Central memory CD4-positive, alpha-beta T cell (primary cell): ENCODE measurements around the gene MARVELD2.
"Not testable (repeated sequence)": the region's sequence is repeated elsewhere in the genome, so short reads cannot be mapped to it uniquely, and the experiment has no call there.

Experiments
- DNase-seq: peaks from one replicate; pipeline ENCODE4 v3.0.0; 2022

The MARVELD2 gene

DNA sequence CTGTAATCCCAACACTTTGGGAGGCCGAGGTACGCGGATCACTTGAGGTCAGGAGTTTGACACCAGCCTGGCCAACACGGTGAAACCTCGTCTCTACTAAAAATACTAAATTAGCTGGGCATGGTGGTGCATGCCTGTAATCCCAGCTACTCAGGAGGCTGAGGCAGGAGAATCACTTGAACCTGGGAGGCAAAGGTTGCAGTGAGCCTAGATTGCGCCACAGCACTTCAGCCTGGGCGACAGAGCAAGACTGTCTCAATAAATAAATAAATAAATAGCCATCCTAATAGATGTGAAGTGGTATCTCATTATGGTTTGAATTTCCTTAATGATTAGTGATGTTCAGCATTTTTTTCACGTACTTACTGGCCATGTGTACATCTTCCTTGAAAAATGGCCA, 35.6 kb downstream of the MARVELD2 start:
- DNase-seq: not testable (repeated sequence)

- no peak for DNase-seq
Measured at GRCh38 chr5:69451941-69452647, 37.2 kb downstream of the MARVELD2 start.

DNA sequence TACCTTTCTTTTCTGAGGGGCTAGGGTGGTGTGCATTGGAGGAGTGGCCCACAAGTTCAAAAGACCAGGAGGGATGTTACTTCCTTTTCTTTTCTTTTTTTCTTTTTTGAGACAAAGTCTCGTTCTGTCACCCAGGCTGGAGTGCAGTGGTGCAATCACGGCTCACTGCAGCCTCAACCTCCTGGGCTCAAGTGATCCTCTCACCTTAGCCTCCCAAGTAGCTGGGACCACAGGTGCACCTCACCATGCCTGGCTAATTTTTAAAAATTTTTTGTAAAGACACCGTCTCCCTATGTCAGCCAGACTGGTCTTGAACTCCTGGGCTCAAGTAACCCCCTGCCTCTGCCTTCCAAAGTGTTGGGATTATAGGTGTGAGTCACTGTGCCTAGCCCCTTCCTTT, 38.6 kb downstream of the MARVELD2 start:
- not testable (repeated sequence) for DNase-seq

- DNase-seq: no peak
Measured at GRCh38 chr5:69454460-69455249, 39.7 kb downstream of the MARVELD2 start.

DNA sequence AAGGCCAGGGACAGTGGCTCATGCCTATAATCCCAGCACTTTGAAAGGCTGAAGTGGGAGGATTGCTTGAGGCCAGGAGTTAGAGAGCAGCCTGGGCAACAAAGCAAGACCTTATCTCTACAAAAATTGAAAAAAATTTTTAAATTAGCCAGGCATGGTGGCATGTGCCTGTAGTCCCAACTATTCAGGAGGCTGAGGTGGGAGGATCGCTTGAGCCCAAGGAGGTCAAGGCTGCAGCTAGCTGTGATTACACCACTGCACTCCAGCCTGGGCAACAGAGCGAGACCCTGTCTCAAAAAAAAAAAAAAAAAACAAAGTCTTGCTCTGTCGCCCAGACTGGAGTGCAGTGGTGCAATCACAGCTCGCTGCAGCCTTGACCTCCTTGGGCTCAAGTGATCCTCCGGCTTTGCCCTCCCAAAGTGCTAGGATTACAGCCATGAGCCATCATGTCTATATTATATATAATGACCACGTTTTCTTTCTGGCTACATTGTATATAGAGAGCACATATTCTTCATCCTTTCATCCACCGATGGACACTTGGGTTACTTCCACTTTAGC, 40.6 kb downstream of the MARVELD2 start:
- not testable (repeated sequence) for DNase-seq

DNA sequence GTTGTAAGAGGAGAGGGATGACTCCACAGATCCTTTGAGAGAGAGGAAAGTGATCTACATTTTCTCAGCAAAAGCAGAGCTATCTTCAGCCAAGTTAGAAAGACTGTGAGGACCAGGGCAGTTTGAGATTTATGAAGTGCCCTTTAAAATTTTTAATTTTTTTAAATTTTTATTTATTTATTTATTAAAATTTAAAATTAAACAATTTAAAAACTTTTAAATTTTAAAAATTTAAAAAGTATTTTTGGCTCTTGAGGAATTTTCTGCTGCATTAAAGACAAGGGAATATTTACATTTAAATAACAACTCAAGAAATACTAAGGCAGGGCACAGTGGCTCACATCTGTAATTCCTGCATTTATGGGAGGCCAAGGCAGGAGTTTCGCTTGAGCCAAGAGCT, 47.3 kb downstream of the MARVELD2 start:
- no peak for DNase-seq

- DNase-seq: not testable (repeated sequence)
Measured at GRCh38 chr5:69466375-69466774, 51.5 kb downstream of the MARVELD2 start.

- no peak for DNase-seq
Measured at GRCh38 chr5:69467442-69468225, 52.7 kb downstream of the MARVELD2 start.

DNA sequence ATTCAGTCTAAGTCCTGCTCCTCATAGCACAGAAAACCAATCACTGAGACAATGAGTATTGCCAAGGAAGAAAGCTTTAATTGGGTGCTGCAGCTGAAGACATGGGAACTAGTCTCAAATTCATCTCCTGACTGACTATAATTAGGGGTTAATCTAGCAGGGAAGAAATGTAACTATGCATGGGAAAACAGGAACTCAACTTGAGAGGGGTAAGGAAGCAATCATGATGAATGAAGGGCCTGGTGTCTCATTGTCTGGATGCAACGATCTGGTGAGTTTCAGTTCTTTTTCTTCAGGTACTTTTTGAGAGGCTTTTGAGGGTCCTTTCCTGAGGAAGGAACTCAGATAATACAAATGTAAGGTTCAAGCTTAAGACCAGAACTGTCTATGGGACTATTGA, 53.7 kb downstream of the MARVELD2 start:
- DNase-seq: no peak

GRCh38 chr5:69471516-69471915, 56.6 kb downstream of the MARVELD2 start:
- DNase-seq: not testable (repeated sequence)

DNA sequence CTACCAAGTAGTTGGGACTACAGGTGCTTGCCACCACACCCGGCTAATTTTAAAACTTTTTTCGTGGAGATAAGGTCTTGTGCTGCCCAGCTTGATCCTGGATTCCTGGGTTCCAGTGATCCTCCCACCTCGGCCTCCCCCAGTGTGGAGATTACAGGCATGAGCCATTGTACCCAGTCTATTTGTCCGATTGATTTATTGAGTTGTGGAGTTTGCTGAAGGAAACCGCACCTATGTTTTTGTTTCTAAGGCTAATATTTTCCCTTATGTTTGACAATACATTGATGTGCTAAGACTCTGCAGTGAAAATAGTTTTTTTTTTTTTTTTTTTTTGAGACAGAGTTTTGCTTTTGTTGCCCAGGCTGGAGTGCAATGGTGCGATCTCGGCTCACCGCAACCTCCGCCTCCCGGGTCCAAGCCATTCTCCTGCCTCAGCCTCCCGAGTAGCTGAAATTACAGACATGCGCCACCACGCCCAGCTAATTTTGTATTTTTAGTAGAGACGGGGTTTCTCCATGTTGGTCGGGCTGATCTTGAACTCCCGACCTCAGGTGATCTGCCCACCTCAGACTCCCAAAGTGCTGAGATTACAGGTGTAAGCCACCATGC, 57.7 kb downstream of the MARVELD2 start:
- not testable (repeated sequence) for DNase-seq

GRCh38 chr5:69477170-69477569, 62.3 kb downstream of the MARVELD2 start:
- no peak for DNase-seq

- not testable (repeated sequence) for DNase-seq
Measured at GRCh38 chr5:69478296-69478695, 63.4 kb downstream of the MARVELD2 start.

DNA sequence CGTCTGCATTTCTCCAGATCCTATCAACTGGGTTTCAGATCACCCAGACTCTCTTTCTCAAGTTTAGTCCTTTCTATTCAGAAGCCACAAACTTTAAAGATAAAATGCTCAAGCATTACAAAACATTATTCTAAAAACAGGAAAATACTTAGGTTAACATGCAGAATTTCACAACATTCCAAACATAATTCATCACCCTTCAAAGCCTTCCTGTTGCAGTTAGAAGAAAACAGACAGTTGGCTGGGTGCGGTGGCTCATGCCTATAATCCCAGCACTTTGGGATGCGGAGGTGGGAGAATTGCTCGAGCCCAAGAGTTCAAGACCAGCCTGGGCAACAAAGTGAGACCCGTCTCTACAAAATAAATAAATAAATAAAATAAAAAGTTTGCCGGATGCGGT, 70.0 kb downstream of the MARVELD2 start:
- DNase-seq: no peak

DNA sequence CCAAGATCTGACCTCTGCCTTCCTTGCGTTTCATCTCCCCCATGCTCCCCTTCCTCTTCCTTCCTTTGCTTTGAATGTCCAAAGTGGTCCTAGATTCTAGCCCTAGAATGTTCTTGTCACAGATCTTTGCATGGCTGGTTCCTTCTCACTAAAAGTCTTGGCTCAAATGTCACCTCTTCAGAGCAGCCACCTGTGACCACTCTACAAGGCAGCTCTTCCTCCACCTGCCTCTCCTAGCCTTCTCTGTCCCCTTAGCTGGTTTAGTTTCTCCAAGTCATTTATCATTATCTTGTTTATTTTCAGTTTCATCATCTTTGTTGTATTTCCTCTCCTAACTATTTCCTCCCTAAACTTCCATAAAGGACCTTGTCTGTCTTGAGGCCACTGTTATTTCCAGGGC, 70.6 kb downstream of the MARVELD2 start:
- DNase-seq: no peak

DNA sequence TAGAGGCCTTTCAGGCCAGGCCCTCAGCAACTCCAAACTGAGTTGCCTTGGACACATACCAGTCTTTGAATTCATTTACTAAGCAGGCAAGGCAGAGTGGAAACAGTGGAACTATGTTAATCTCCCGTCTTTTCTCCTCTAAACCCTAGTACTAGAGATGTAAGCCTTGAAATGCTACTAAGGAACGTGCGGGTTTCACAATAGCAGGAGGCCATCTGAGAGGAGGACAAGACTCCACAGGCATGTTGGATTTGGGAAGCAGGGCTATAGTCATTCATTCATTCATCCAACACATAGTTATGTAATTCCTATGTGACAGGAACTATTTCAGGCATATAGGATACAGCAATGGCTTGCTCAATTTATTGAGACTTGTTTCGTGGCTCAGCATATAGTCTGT, 74.3 kb downstream of the MARVELD2 start:
- DNase-seq: no peak

DNA sequence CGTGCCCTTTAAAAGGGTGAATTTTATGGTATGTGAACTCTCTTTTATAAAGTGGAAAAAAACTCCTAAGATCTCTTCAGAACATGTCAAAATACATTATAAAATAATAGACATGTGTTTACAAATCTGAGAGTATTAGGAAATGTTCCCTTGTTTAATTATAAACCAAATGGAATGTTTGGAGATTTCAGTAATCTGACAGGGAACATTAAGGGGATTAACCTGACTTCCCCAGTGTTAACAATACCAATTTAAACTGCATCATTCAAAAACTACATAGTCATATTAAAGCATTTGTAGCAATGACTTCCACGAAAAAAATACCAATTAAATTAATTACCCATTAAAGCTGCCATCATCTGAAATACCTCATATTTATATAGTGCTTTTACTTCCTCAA, 76.1 kb downstream of the MARVELD2 start:
- no peak for DNase-seq

GRCh38 chr5:69491838-69492390, 77.0 kb downstream of the MARVELD2 start:
- DNase-seq: no peak

DNA sequence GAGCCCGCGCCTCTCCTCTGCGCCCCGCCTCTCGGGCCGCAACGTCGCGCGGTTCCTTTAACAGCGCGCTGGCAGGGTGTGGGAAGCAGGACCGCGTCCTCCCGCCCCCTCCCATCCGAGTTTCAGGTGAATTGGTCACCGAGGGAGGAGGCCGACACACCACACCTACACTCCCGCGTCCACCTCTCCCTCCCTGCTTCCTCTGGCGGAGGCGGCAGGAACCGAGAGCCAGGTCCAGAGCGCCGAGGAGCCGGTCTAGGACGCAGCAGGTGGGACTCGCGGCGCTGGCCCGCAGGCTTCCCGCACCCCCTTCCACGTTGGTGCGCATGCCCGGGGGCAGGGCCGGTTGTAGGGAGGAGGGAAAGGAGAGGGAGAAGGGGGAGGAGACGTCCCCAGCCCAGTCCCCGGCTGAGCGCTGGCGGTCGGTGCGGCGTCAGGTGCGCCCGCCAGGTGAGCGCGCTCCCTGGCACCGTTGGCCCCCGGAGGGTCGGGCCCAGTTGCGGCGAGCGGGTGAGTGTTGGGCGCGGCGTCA, 77.5 kb downstream of the MARVELD2 start, which contains the start of gene OCLN:
Gene OCLN, plus strand, starts transcription at position 400 of the 532 bp plus-strand sequence. CDS start 11,455 bp downstream, outside the sequence.
- no peak for DNase-seq

DNA sequence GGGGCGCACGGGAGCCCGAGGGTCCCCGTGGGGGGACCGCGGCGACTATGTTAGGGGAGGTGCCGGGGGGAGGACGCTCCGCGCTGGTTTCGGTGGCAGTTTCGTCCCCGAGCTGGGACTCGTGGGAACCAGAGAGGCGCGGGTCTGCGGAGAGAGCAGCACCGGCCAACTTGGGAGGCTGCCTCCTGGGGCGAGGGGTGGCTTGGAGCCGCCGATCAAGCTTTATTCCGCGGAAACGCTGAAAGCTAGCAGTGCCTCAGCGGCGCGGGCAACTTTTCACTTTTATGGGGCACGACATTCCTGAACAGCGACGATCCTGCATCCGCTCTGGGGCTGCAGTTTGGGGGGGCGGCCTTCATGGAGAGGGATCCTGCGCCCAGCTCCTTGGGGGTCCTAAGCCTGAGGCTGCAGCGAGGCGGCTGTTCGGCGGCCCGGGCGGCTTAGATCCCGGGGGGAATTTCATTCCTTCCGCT, 78.0 kb downstream of the MARVELD2 start:
- DNase-seq: no peak

DNA sequence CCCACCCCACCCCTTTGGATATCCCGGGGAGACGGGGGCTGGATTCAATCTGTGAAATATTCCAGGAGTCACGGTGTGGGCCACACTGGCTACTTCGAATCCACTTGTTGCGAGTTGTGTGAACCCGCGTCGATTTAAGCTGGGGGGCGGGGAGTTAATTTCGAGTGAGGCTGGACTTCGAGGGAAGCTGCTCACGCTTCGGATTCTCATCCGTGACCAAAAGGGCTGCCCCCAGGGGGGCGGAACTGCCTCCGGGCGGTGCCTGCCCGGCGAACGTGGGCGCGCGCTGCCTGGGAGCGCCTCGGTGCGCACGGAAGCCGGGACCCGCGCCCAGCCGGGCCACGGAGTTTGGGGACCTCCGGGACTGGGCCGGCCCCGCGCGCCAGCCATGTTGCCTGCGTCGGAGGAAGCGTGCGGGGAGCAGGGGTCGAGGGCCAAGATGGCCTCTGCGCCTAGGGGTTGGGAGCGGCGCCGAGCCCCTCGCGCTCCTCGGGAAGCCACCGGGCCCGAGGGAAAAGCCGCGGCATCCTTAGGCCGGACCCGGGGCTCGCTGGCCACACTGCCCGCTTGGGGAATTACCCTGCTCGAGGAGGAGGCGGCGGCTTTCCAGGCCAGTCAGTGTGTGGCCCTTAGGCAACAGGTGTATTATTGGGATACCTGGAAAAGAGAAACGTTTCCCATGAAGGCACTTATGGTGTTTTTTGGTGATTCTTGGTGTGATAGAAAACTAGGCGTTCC, 78.6 kb downstream of the MARVELD2 start:
- DNase-seq: no peak
